Trophoblast cell (in vitro differentiated cells and primary cell): ENCODE data around the gene MFAP2.

Source experiments
- DNase-seq, 2 donors: peaks; one replicate each; pipeline ENCODE4 v3.0.0-alpha.2; 2016
- H2AFZ ChIP-seq: 2 replicates; pipeline ENCODE4 v1.6.1; 2013; ENCODE audit warnings: low read length, moderate library complexity, mild to moderate bottlenecking; ENCODE audit not compliant: insufficient read depth, poor library complexity
- H2AK5ac ChIP-seq: 2 replicates; pipeline ENCODE4 v1.6.1; 2013; ENCODE audit warnings: mild to moderate bottlenecking, low read length
- H2BK120ac ChIP-seq: 2 replicates; pipeline ENCODE4 v1.6.1; 2013; ENCODE audit warnings: low read length, mild to moderate bottlenecking, moderate library complexity; ENCODE audit not compliant: insufficient read depth, poor library complexity
- H2BK12ac ChIP-seq: 2 replicates; pipeline ENCODE4 v1.6.1; 2013; ENCODE audit warnings: mild to moderate bottlenecking, low read length, moderate library complexity
- H2BK5ac ChIP-seq: 2 replicates; pipeline ENCODE4 v1.6.1; 2013; ENCODE audit warnings: low read length, low read depth, moderate library complexity, mild to moderate bottlenecking; ENCODE audit not compliant: poor library complexity
- H3K14ac ChIP-seq: 2 replicates; pipeline ENCODE4 v1.6.1; 2013; ENCODE audit warnings: mild to moderate bottlenecking, low read length
- H3K18ac ChIP-seq: 2 replicates; pipeline ENCODE4 v1.6.1; 2013; ENCODE audit warnings: mild to moderate bottlenecking, low read length
- H3K23ac ChIP-seq: 2 replicates; pipeline ENCODE4 v1.6.1; 2013; ENCODE audit warnings: low read length
- H3K27ac ChIP-seq: 2 replicates; pipeline ENCODE4 v1.5.1; 2013; ENCODE audit warnings: low read depth, mild to moderate bottlenecking, inconsistent platforms, low read length, moderate library complexity
- H3K27me3 ChIP-seq: 2 replicates; pipeline ENCODE4 v1.6.1; 2013; ENCODE audit warnings: inconsistent platforms, mild to moderate bottlenecking, low read length, moderate library complexity; ENCODE audit not compliant: insufficient read depth
- H3K36me3 ChIP-seq, 2 experiments: 1 replicate in 1 of 2; 2 replicates in 1 of 2; pipeline ENCODE4 v1.6.1; 2013; ENCODE audit warnings: low read length in 2 of 2, mild to moderate bottlenecking in 2 of 2, moderate library complexity in 1 of 2; ENCODE audit not compliant: insufficient read depth in 2 of 2, control insufficient read depth in 1 of 2
- H3K4ac ChIP-seq: 2 replicates; pipeline ENCODE4 v1.6.1; 2013; ENCODE audit warnings: low read depth, mild to moderate bottlenecking, low read length, moderate library complexity
- H3K4me1 ChIP-seq, 2 experiments: 1 replicate in 1 of 2; 2 replicates in 1 of 2; pipeline ENCODE4 v1.6.1; 2013; ENCODE audit warnings: low read length in 2 of 2, mild to moderate bottlenecking in 2 of 2, moderate library complexity in 1 of 2; ENCODE audit not compliant: insufficient read depth in 2 of 2, control insufficient read depth in 1 of 2
- H3K4me2 ChIP-seq: 2 replicates; pipeline ENCODE4 v1.6.1; 2013; ENCODE audit warnings: inconsistent platforms, mild to moderate bottlenecking, low read length, moderate library complexity
- H3K4me3 ChIP-seq: 2 replicates; pipeline ENCODE4 v1.5.1; 2013; ENCODE audit warnings: mild to moderate bottlenecking, low read depth, low read length, inconsistent platforms
- H3K79me1 ChIP-seq: one replicate; pipeline ENCODE4 v1.6.1; 2013; ENCODE audit warnings: low read length
- H3K79me2 ChIP-seq: 2 replicates; pipeline ENCODE4 v1.6.1; 2013; ENCODE audit warnings: low read length, mild to moderate bottlenecking; ENCODE audit not compliant: control insufficient read depth, insufficient read depth, poor library complexity
- H3K9ac ChIP-seq: 2 replicates; pipeline ENCODE4 v1.6.1; 2013; ENCODE audit warnings: mild to moderate bottlenecking, low read length
- H3K9me3 ChIP-seq: 2 replicates; pipeline ENCODE4 v1.6.1; 2013; ENCODE audit warnings: low read depth, mild to moderate bottlenecking, control low read depth, inconsistent platforms, low read length; ENCODE audit not compliant: insufficient read depth
- H4K12ac ChIP-seq: 2 replicates; pipeline ENCODE4 v1.6.1; 2013; ENCODE audit warnings: low read depth, mild to moderate bottlenecking, low read length, moderate library complexity
- H4K8ac ChIP-seq: 2 replicates; pipeline ENCODE4 v1.6.1; 2013; ENCODE audit warnings: low read depth, mild to moderate bottlenecking, low read length, moderate library complexity
- H4K91ac ChIP-seq: one replicate; pipeline ENCODE4 v1.6.1; 2013; ENCODE audit warnings: low read depth, mild to moderate bottlenecking, low read length, moderate library complexity
- WGBS: extraction: QIAGEN DNeasy Blood & Tissue Kit; methylation state at CpG from one replicate; pipeline ENCODE4 v1.1.7; 2013; ENCODE audit warnings: missing lambda C conversion rate; ENCODE audit not compliant: insufficient read length, insufficient coverage; ENCODE audit errors: extremely low coverage; 5-methylcytosine and 5-hydroxymethylcytosine counted together

MFAP2 gene

GRCh38 chr1:16986113-16986512 lies 5.7 kb upstream of the MFAP2 start:
- H2BK12ac ChIP-seq: peak overlapping the region; percentile 24
- no CpG with 5 or more reads among the region's 19 CpGs for WGBS

GRCh38 chr1:16984717-16985116 lies 4.3 kb upstream of the MFAP2 start:
- H2BK12ac ChIP-seq: no peak overlapping the region
- no peak overlapping the region for H4K12ac ChIP-seq
- H3K9me3 ChIP-seq: no peaks in the 10 kb centered on the region
- no peak overlapping the region for H3K9ac ChIP-seq
- H3K79me2 ChIP-seq: peaks cover 2% of the 10 kb centered on the region
- peaks cover 7 to 18% of the 10 kb centered on the region in 2 experiments for H3K4me1 ChIP-seq
- WGBS: no CpG with 5 or more reads among the region's 7 CpGs
- H2AK5ac ChIP-seq: no peak overlapping the region
- no peak overlapping the region for H3K23ac ChIP-seq
- H4K8ac ChIP-seq: no peak overlapping the region
- no peak overlapping the region for H3K14ac ChIP-seq
- DNase-seq: peak; percentile 98
- H3K36me3 ChIP-seq: peaks cover 25 to 28% of the 10 kb centered on the region in 2 experiments
- no peak overlapping the region for H3K27ac ChIP-seq
- H3K18ac ChIP-seq: no peak overlapping the region
- H2AFZ ChIP-seq: no peak overlapping the region
- peaks cover 16% of the 10 kb centered on the region for H3K79me1 ChIP-seq
- H4K91ac ChIP-seq: peak overlapping the region; percentile 37
- H3K4me2 ChIP-seq: peak overlapping the region; percentile 2
- no peak overlapping the region for H3K4ac ChIP-seq
- no peak overlapping the region for H3K4me3 ChIP-seq
- no peaks in the 10 kb centered on the region for H3K27me3 ChIP-seq
- no peak overlapping the region for H2BK120ac ChIP-seq
- no peak overlapping the region for H2BK5ac ChIP-seq

More at GRCh38 chr1:16986113-16986512, 5.7 kb upstream of the MFAP2 start:
- no peak overlapping the region for H4K8ac ChIP-seq
- peak overlapping the region; percentile 8 for H4K91ac ChIP-seq
- no peak overlapping the region for H3K4me2 ChIP-seq
- no peaks in the 10 kb centered on the region for H3K79me2 ChIP-seq
- no peak overlapping the region for H3K14ac ChIP-seq
- no peak overlapping the region for H2AFZ ChIP-seq
- no peak overlapping the region for H3K4ac ChIP-seq
- H2AK5ac ChIP-seq: no peak overlapping the region
- H2BK5ac ChIP-seq: no peak overlapping the region
- no peak overlapping the region for H3K18ac ChIP-seq
- H3K27ac ChIP-seq: no peak overlapping the region
- no peak overlapping the region for H3K23ac ChIP-seq
- peaks cover 4% of the 10 kb centered on the region for H3K79me1 ChIP-seq
- H3K9me3 ChIP-seq: no peaks in the 10 kb centered on the region
- H3K9ac ChIP-seq: no peak overlapping the region
- DNase-seq: no peak
- no peak overlapping the region for H2BK120ac ChIP-seq
- H4K12ac ChIP-seq: no peak overlapping the region
- H3K36me3 ChIP-seq: peaks cover 30 to 36% of the 10 kb centered on the region in 2 experiments
- H3K4me3 ChIP-seq: no peak overlapping the region
- peaks cover 2 to 12% of the 10 kb centered on the region in 2 experiments for H3K4me1 ChIP-seq
- H3K27me3 ChIP-seq: no peaks in the 10 kb centered on the region

- Histone ChIP-seq H3K27ac (no peak overlapping the region), H3K27me3 (no peaks in the 10 kb centered on the region), H3K4ac (no peak overlapping the region), H2AFZ (no peak overlapping the region), H3K9ac (no peak overlapping the region), H3K18ac (no peak overlapping the region), H4K8ac (no peak overlapping the region), H2BK120ac (no peak overlapping the region), H2AK5ac (no peak overlapping the region), H3K9me3 (no peaks in the 10 kb centered on the region), H3K36me3 (peaks cover 23 to 26% of the 10 kb centered on the region in 2 experiments), H4K12ac (no peak overlapping the region), H4K91ac (no peak overlapping the region), H3K14ac (no peak overlapping the region), H3K4me3 (no peak overlapping the region), H3K4me2 (no peak overlapping the region), H2BK5ac (no peak overlapping the region), H3K23ac (no peak overlapping the region), H2BK12ac (peak overlapping the region; percentile 26), H3K79me2 (peaks cover 6% of the 10 kb centered on the region), H3K79me1 (peaks cover 22% of the 10 kb centered on the region), H3K4me1 (peaks cover 15 to 27% of the 10 kb centered on the region in 2 experiments)
- no CpG with 5 or more reads among the region's 4 CpGs for WGBS
- no peak for DNase-seq
These were observed 3.2 kb upstream of the MFAP2 start for GRCh38 chr1:16983649-16984048.

GRCh38 chr1:16982902-16983301 lies 2.5 kb upstream of the MFAP2 start:
- DNase-seq: no peak
- Histone ChIP-seq H3K4me3 (no peak overlapping the region), H3K23ac (no peak overlapping the region), H2AK5ac (no peak overlapping the region), H3K14ac (no peak overlapping the region), H4K8ac (no peak overlapping the region), H4K12ac (no peak overlapping the region), H3K79me1 (peaks cover 22% of the 10 kb centered on the region), H2BK12ac (peak overlapping the region; percentile 5), H2BK5ac (no peak overlapping the region), H2AFZ (no peak overlapping the region), H4K91ac (no peak overlapping the region), H2BK120ac (no peak overlapping the region), H3K9me3 (no peaks in the 10 kb centered on the region), H3K27ac (no peak overlapping the region), H3K18ac (no peak overlapping the region), H3K9ac (no peak overlapping the region), H3K4me1 (peaks cover 15 to 31% of the 10 kb centered on the region in 2 experiments), H3K27me3 (no peaks in the 10 kb centered on the region), H3K4me2 (no peak overlapping the region), H3K4ac (no peak overlapping the region), H3K79me2 (peaks cover 6% of the 10 kb centered on the region), H3K36me3 (peaks cover 20 to 21% of the 10 kb centered on the region in 2 experiments)
- no CpG with 5 or more reads among the region's 11 CpGs for WGBS
